Gastrocnemius medialis (tissue), 4 donors: ENCODE data around the gene TANGO6. TPM values are rescaled to one million over a fixed set of nuclear protein-coding genes. Genes with fewer than 3 reads are reported as not detected.
"Not testable (repeated sequence)": the region's sequence is repeated elsewhere in the genome, so short reads cannot be mapped to it uniquely, and the experiment has no call there.

Experiments
- ATAC-seq, 2 donors: fragments of 150-250 bp; one replicate each; pipeline ENCODE4 v1.9.1; 2016
- DNase-seq, 2 donors: peaks; one replicate each; pipeline ENCODE4 v3.0.0-alpha.2; 2019
- H3K27ac ChIP-seq, 4 donors: fragments of 200-600 bp; sonication (generic); 1 replicate in 1 of 4; 2 replicates in 3 of 4; pipeline ENCODE4 v1.5.1; 2016 to 2018; ENCODE audit warnings: mild to moderate bottlenecking in 2 of 4, moderate library complexity in 1 of 4
- H3K27me3 ChIP-seq, 3 donors: fragments of 200-600 bp; sonication (generic) in 2 of 3; 1 replicate in 1 of 3; 2 replicates in 2 of 3; pipeline versions ENCODE4 v1.5.1 to v1.6.0; 2016 to 2019; ENCODE audit warnings: mild to moderate bottlenecking in 1 of 3, moderate library complexity in 1 of 3
- H3K36me3 ChIP-seq, 2 donors: fragments of 200-600 bp; sonication (generic) in 1 of 2; one replicate each; pipeline ENCODE4 v1.5.1; 2017 to 2018
- H3K4me1 ChIP-seq, 2 donors: fragments of 200-600 bp; sonication (generic) in 1 of 2; one replicate each; pipeline ENCODE4 v1.5.1; 2016 to 2017; ENCODE audit warnings: mild to moderate bottlenecking in 2 of 2
- H3K4me3 ChIP-seq, 4 donors: fragments of 200-600 bp; sonication (generic) in 3 of 4; 1 replicate in 1 of 4; 2 replicates in 3 of 4; pipeline ENCODE4 v1.5.1; 2016 to 2019; ENCODE audit warnings: mild to moderate bottlenecking in 2 of 4
- H3K9me3 ChIP-seq, 3 donors: fragments of 200-600 bp; sonication (generic) in 2 of 3; 1 replicate in 1 of 3; 2 replicates in 2 of 3; pipeline ENCODE4 v1.5.1; 2016 to 2019
- CTCF ChIP-seq, 5 experiments: fragments of 450-650 bp in 3 of 5; fragments of 200-600 bp in 2 of 5; sonication (generic) in 2 of 5; IDR thresholded peaks in 4 of 5; conservative IDR thresholded peaks in 1 of 5; 1 replicate in 4 of 5; 2 replicates in 1 of 5; pipeline ENCODE4 v1.5.1; 2016 to 2019; ENCODE audit warnings: antibody characterized with exemption in 5 of 5, mild to moderate bottlenecking in 3 of 5, moderate library complexity in 3 of 5
- POLR2A ChIP-seq, 2 donors: fragments of 450-650 bp; IDR thresholded peaks; one replicate each; pipeline ENCODE4 v1.6.1; 2017; ENCODE audit warnings: antibody characterized with exemption in 2 of 2, mild to moderate bottlenecking in 2 of 2, moderate library complexity in 2 of 2
- in situ Hi-C, 4 donors: fragments of 200-750 bp; cut with MboI; loops; one replicate each; pipeline versions ENCODE4 v1.15.0 to v1.8.0; 2017; ENCODE audit warnings: low sequenced_read_pairs in 4 of 4
- intact Hi-C: fragments of 100-400 bp; cut with DNase I; formaldehyde crosslinking; loops from one replicate; pipeline ENCODE4 v1.15.1; 2023; ENCODE audit warnings: low total_unique reads
- total RNA-seq, 4 donors: library from RNA; depleted of rRNA; stranded (reverse); fragments of >200 nt; gene quantifications; one replicate each; pipeline versions ENCODE4 v1.1.0 to v1.2.3, GENCODE V29; 2016

TANGO6 gene
- total RNA-seq, 4 donors from 2014 or later, result 13.6 to 20.0 (median 17.8) TPM

- DNase-seq (no peak), ATAC-seq (no peak)
- no peaks in the 10 kb centered on the region for H3K36me3 ChIP-seq
- no peaks in the 10 kb centered on the region for H3K27me3 ChIP-seq
- no peak overlapping the region for H3K27ac ChIP-seq
- peaks cover 5 to 9% of the 10 kb centered on the region in 2 donors for H3K4me1 ChIP-seq
- H3K4me3 ChIP-seq, result no peak overlapping the region
- intact Hi-C loops (no loop called here), in situ Hi-C loops (loop anchor here in 2 of 4 donors (10.0 to 25.0 kb wide), 2 partner anchors 303 to 315 kb away; partner anchors contain the start of gene ZFP90 (in 1 of the 2))
- H3K9me3 ChIP-seq, result no peaks in the 10 kb centered on the region
- TF ChIP-seq POLR2A (IDR thresholded peaks at IDR 0.05) (no peak), CTCF (IDR thresholded peaks at IDR 0.05 in 4 of 5, conservative IDR thresholded peaks at IDR 0.05 in 1 of 5) (no peak)
Measured at GRCh38 chr16:68839831-68840230, 3.5 kb upstream of the TANGO6 start.

- H3K36me3 ChIP-seq, H3K27me3 ChIP-seq, H3K4me1 ChIP-seq, DNase-seq, H3K9me3 ChIP-seq: not testable (repeated sequence)
- peak overlapping the region; percentile 76 to 99 (median 90) for H3K4me3 ChIP-seq
- in situ Hi-C loops (loop anchor here in 2 of 4 donors (10.0 to 25.0 kb wide), 2 partner anchors 306 to 318 kb away; partner anchors contain the start of gene ZFP90 (in 1 of the 2)), intact Hi-C loops (loop anchor here (2.0 kb wide), 1 partner anchor 314 kb away; no protein-coding TSS in a partner anchor)
- ATAC-seq, result peak in 1 of 2 donors; percentile 12
- peak overlapping the region; percentile 86 to 95 (median 90) for H3K27ac ChIP-seq
Measured at GRCh38 chr16:68842964-68843481, 308 bp upstream of the TANGO6 start.

- in situ Hi-C loops (loop anchor here in 2 of 4 donors (10.0 to 25.0 kb wide), 2 partner anchors 307 to 319 kb away; partner anchors contain the start of gene ZFP90 (in 1 of the 2)), intact Hi-C loops (no loop called here)
- peaks cover 5 to 9% of the 10 kb centered on the region in 2 donors for H3K4me1 ChIP-seq
- TF ChIP-seq POLR2A (IDR thresholded peaks at IDR 0.05) (no peak), CTCF (IDR thresholded peaks at IDR 0.05 in 4 of 5, conservative IDR thresholded peaks at IDR 0.05 in 1 of 5) (no peak)
- H3K27ac ChIP-seq, result peak overlapping the region; percentile 86 to 95 (median 90)
- peak overlapping the region; percentile 76 to 99 (median 90) for H3K4me3 ChIP-seq
- H3K9me3 ChIP-seq, result no peaks in the 10 kb centered on the region
- H3K36me3 ChIP-seq, result no peaks in the 10 kb centered on the region
- ATAC-seq, result peak in 1 of 2 donors; percentile 22
- DNase-seq, result no peak
- no peaks in the 10 kb centered on the region for H3K27me3 ChIP-seq
Measured at GRCh38 chr16:68844211-68844564, 857 bp downstream of the TANGO6 start.

- intact Hi-C loops (loop anchor here (2.0 kb wide), 1 partner anchor 276 kb away; no protein-coding TSS in a partner anchor), in situ Hi-C loops (loop anchor here in 2 of 4 donors (10.0 to 25.0 kb wide), 2 partner anchors 311 to 324 kb away; partner anchors contain the start of gene ZFP90 (in 1 of the 2))
- Histone ChIP-seq H3K9me3 (no peaks in the 10 kb centered on the region), H3K4me1 (peaks cover 5 to 9% of the 10 kb centered on the region in 2 donors), H3K27me3 (no peaks in the 10 kb centered on the region), H3K4me3 (no peak overlapping the region), H3K27ac (no peak overlapping the region), H3K36me3 (no peaks in the 10 kb centered on the region)
- no peak for TF ChIP-seq CTCF (IDR thresholded peaks at IDR 0.05 in 4 of 5, conservative IDR thresholded peaks at IDR 0.05 in 1 of 5)
- no peak for TF ChIP-seq POLR2A (IDR thresholded peaks at IDR 0.05)
- ATAC-seq, result no peak
- DNase-seq, result no peak
Measured at GRCh38 chr16:68848786-68849185, 5.5 kb downstream of the TANGO6 start.

- intact Hi-C loops (no loop called here), in situ Hi-C loops (no loop called here)
- Histone ChIP-seq H3K27ac (no peak overlapping the region), H3K4me1 (peaks cover 0 to 3% of the 10 kb centered on the region in 2 donors), H3K36me3 (no peaks in the 10 kb centered on the region), H3K27me3 (no peaks in the 10 kb centered on the region), H3K9me3 (no peaks in the 10 kb centered on the region), H3K4me3 (no peak overlapping the region)
- DNase-seq (no peak), ATAC-seq (no peak)
- TF ChIP-seq POLR2A (IDR thresholded peaks at IDR 0.05), result no peak
- no peak for TF ChIP-seq CTCF (IDR thresholded peaks at IDR 0.05 in 4 of 5, conservative IDR thresholded peaks at IDR 0.05 in 1 of 5)
Measured at GRCh38 chr16:68850481-68850880, 7.2 kb downstream of the TANGO6 start.
